Neutrophil (primary cell): ENCODE measurements around the gene RAMP3.

Experiments
- H3K27ac ChIP-seq: fragments of 200-600 bp; sonication (generic); 2 replicates; pipeline ENCODE4 v1.5.1; 2016; ENCODE audit warnings: mild to moderate bottlenecking, moderate library complexity
- H3K27me3 ChIP-seq: fragments of 200-600 bp; sonication (generic); 2 replicates; pipeline ENCODE4 v1.6.0; 2016; ENCODE audit warnings: mild to moderate bottlenecking
- H3K36me3 ChIP-seq: fragments of 200-600 bp; sonication (generic); 2 replicates; pipeline ENCODE4 v1.5.1; 2017
- H3K4me1 ChIP-seq, 2 experiments: fragments of 200-600 bp in 1 of 2; sonication (generic) in 1 of 2; 1 replicate in 1 of 2; 2 replicates in 1 of 2; pipeline versions ENCODE4 v1.5.1 to v1.6.1; 2013 to 2016; ENCODE audit warnings: low read depth in 1 of 2, low read length in 1 of 2, mild to moderate bottlenecking in 1 of 2, moderate library complexity in 1 of 2; ENCODE audit not compliant: control insufficient read depth in 1 of 2, insufficient read depth in 1 of 2
- H3K4me3 ChIP-seq, 2 experiments: fragments of 200-600 bp in 1 of 2; sonication (generic) in 1 of 2; 1 replicate in 1 of 2; 2 replicates in 1 of 2; pipeline ENCODE4 v1.5.1; 2013 to 2016; ENCODE audit warnings: low read depth in 1 of 2, low read length in 1 of 2, mild to moderate bottlenecking in 1 of 2, moderate library complexity in 1 of 2
- H3K9me3 ChIP-seq: fragments of 200-600 bp; sonication (generic); 2 replicates; pipeline ENCODE4 v1.5.1; 2016
- TF ChIP-seq, protein P1 (sequence below): fragments of 200-600 bp; sonication (generic); IDR thresholded peaks from 2 replicates; pipeline ENCODE4 v1.5.1; 2016; ENCODE audit warnings: antibody characterized with exemption

Gene RAMP3

GRCh38 chr7:45129181-45129800 is 28.3 kb upstream of the RAMP3 start:
- H3K4me1 ChIP-seq = no peaks in the 10 kb centered on the region
- no peaks in the 10 kb centered on the region for H3K9me3 ChIP-seq
- H3K4me3 ChIP-seq = no peak overlapping the region
- no peaks in the 10 kb centered on the region for H3K27me3 ChIP-seq
- H3K36me3 ChIP-seq = no peaks in the 10 kb centered on the region
- H3K27ac ChIP-seq = no peak overlapping the region
- TF ChIP-seq, protein P1, sequence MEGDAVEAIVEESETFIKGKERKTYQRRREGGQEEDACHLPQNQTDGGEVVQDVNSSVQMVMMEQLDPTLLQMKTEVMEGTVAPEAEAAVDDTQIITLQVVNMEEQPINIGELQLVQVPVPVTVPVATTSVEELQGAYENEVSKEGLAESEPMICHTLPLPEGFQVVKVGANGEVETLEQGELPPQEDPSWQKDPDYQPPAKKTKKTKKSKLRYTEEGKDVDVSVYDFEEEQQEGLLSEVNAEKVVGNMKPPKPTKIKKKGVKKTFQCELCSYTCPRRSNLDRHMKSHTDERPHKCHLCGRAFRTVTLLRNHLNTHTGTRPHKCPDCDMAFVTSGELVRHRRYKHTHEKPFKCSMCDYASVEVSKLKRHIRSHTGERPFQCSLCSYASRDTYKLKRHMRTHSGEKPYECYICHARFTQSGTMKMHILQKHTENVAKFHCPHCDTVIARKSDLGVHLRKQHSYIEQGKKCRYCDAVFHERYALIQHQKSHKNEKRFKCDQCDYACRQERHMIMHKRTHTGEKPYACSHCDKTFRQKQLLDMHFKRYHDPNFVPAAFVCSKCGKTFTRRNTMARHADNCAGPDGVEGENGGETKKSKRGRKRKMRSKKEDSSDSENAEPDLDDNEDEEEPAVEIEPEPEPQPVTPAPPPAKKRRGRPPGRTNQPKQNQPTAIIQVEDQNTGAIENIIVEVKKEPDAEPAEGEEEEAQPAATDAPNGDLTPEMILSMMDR = no peak

- no peak overlapping the region for H3K27ac ChIP-seq
- no peak overlapping the region for H3K4me3 ChIP-seq
- no peaks in the 10 kb centered on the region for H3K4me1 ChIP-seq
- H3K9me3 ChIP-seq = no peaks in the 10 kb centered on the region
- H3K36me3 ChIP-seq = no peaks in the 10 kb centered on the region
- H3K27me3 ChIP-seq = no peaks in the 10 kb centered on the region
- TF ChIP-seq, protein P1 = no peak
These were observed 27.7 kb upstream of the RAMP3 start for GRCh38 chr7:45129906-45130305.

- no peaks in the 10 kb centered on the region for H3K36me3 ChIP-seq
- TF ChIP-seq, protein P1 = no peak
- H3K4me1 ChIP-seq = no peaks in the 10 kb centered on the region
- no peak overlapping the region for H3K27ac ChIP-seq
- no peak overlapping the region for H3K4me3 ChIP-seq
- H3K9me3 ChIP-seq = no peaks in the 10 kb centered on the region
- no peaks in the 10 kb centered on the region for H3K27me3 ChIP-seq
These were observed 26.7 kb upstream of the RAMP3 start for GRCh38 chr7:45130910-45131309.

- no peak overlapping the region for H3K4me3 ChIP-seq
- no peaks in the 10 kb centered on the region for H3K4me1 ChIP-seq
- H3K36me3 ChIP-seq = no peaks in the 10 kb centered on the region
- no peak overlapping the region for H3K27ac ChIP-seq
- TF ChIP-seq, protein P1 = no peak
- H3K27me3 ChIP-seq = no peaks in the 10 kb centered on the region
- no peaks in the 10 kb centered on the region for H3K9me3 ChIP-seq
These were observed 25.7 kb upstream of the RAMP3 start for GRCh38 chr7:45131891-45132290.

DNA sequence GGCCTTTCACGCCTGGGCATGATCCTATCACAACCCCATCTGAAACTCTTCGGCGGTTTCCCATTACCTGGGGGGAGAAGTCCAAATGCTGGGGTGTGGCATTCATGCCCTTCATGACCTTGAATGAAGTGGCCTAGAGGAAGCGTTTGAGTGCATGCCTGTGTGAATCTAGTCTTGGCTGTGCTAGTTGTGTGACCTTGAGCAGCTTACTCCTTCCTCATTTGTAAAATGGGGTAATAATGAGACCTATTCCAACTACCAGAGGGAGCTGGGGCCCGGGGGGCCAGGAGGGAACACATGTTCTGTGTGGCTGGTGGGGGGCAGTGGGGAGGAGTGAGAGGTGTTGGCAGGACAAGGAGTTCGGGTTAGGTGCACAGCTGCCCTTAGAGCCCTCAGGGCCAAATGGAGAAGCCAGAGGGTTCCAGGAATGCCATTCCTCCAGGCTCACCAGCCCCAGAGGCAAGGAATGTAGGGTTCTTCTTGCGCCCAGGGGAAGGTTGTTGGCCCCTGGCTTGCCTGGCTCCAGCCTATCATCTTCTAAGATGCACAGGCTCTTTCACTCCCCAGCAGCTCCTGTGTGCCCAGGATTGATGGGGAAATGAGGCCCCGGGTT is 24.8 kb upstream of the RAMP3 start:
- Histone ChIP-seq H3K27ac (no peak overlapping the region), H3K36me3 (no peaks in the 10 kb centered on the region), H3K4me1 (no peaks in the 10 kb centered on the region), H3K27me3 (no peaks in the 10 kb centered on the region), H3K4me3 (no peak overlapping the region), H3K9me3 (no peaks in the 10 kb centered on the region)
- TF ChIP-seq, protein P1 = no peak
